Activated naive CD4-positive, alpha-beta T cell treated with anti-CD3 and anti-CD28 coated beads, Interleukin-2, amount 50 U/mL, for 16 hours (primary cell): ENCODE data around the gene PTPRG.

ENCODE experiments used
- DNase-seq: peaks from one replicate; pipeline ENCODE4 v3.0.0-alpha.2; 2020

PTPRG gene

DNA sequence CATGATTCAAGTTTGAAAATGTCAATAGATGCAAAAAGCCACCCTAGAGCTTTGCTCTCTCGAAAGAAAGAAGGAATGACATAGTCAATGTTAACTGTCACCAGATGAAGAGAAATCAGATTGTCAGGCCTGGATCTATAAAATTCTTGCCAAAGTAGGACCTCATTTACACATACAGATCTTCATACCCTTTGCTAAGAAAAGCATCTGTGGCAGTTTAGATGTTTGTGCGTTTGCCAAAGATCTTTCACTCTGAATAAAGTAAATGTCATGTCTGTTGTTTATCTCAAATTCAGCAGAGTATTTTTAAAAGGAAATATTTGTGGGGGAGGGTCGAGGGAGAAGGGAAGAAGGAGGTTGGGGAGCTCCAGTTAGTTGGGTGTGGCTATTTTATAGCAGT, 692.6 kb downstream of the PTPRG start:
- DNase-seq = no peak

GRCh38 chr3:62255758-62256157, 694.4 kb downstream of the PTPRG start:
- DNase-seq = no peak

- no peak for DNase-seq
Observed at GRCh38 chr3:62259924-62260323, 698.6 kb downstream of the PTPRG start.

GRCh38 chr3:62260655-62261054, 699.3 kb downstream of the PTPRG start:
- DNase-seq = no peak

DNA sequence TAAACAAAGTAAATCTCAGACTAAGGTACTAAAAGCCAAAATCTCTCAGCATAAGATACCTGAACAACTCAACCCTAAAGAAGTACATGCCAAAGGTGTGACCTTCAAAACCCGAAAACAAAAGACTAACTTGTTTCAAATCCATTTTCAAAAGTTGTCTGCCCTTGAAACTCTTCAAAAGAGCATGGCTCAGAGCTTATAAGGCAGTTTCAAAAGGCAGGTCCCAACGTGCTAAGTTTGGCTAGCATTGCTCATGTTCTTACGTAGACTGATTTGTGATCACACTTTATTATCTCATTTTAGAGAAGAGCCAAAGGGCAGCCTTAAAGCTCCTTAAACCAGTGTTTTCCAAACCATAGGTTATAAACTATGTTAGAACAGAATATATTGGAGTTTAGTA, 699.8 kb downstream of the PTPRG start:
- DNase-seq = no peak

- DNase-seq = no peak
Observed at GRCh38 chr3:62261736-62262135, 700.4 kb downstream of the PTPRG start.

DNA sequence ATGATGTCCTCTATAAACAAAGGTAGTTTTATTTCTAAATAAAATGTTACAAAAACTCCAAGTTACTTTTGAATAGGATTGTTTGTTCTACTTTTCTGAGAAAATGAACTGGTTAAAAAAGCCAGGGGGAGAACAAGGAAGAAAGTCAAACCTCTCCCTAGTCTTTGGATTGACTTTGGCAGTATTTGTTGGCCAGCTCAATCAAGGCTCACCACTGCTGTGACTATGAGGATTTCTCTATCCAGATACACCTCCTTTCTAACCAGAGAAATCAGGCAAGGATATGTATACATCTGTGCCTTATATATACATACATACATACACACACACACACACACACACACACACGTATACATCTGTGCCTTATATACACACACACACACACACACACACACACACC, 704.2 kb downstream of the PTPRG start:
- no peak for DNase-seq

GRCh38 chr3:62266668-62267283, 705.4 kb downstream of the PTPRG start:
- no peak for DNase-seq

- no peak for DNase-seq
Observed at GRCh38 chr3:62276658-62277180, 715.3 kb downstream of the PTPRG start.

- DNase-seq = no peak
Observed at GRCh38 chr3:62277450-62277849, 716.1 kb downstream of the PTPRG start.

DNA sequence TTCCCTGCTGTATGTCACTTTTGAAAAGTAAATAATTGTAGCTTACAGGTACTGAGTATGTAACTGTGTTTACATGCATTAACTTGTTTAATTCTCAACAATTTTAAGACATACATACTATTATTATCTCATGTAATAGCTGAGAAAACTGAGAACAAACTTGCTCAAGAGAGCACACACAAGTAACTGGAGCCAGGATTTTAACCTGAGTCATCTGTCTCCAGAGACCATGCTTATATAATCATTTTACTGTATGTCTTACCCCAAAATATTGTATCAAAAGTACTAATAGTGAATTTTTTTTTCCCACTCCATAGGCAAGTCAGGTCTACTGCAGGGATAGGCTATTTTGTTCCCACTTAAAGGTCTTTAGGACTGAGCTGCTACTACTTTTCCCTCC, 716.6 kb downstream of the PTPRG start:
- no peak for DNase-seq

GRCh38 chr3:62281726-62282125, 720.4 kb downstream of the PTPRG start:
- no peak for DNase-seq

GRCh38 chr3:62284442-62284841, 723.1 kb downstream of the PTPRG start:
- no peak for DNase-seq

DNA sequence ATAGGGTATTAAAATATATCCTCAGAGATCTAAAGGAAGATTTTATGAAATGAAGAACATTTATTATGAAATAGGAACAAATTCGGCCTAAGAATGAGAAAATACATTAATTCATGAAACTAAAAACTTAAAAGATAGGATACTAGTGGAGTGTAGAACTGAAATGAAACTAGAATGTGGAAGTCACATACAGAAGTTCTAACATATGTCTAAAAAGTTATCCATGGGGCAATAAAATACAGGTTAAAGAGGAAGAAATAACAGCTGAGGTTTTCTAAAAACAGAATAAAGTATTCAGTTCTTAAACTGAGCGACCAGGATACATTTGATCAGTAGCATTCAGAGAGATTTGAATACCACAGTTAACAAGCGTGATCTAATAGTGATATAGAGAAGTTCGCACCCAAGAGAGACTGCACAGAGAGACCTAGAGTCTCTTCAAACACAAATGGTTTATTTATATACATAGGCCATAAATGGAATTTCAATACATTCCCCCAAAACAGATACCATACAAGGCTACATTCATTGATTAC, 726.1 kb downstream of the PTPRG start:
- no peak for DNase-seq

GRCh38 chr3:62289922-62290321, 728.6 kb downstream of the PTPRG start:
- DNase-seq = no peak

GRCh38 chr3:62293051-62293780, 731.8 kb downstream of the PTPRG start:
- DNase-seq = no peak

GRCh38 chr3:62295571-62295970, 734.2 kb downstream of the PTPRG start:
- no peak for DNase-seq

- no peak for DNase-seq
Observed at GRCh38 chr3:62300617-62301016, 739.2 kb downstream of the PTPRG start.

DNA sequence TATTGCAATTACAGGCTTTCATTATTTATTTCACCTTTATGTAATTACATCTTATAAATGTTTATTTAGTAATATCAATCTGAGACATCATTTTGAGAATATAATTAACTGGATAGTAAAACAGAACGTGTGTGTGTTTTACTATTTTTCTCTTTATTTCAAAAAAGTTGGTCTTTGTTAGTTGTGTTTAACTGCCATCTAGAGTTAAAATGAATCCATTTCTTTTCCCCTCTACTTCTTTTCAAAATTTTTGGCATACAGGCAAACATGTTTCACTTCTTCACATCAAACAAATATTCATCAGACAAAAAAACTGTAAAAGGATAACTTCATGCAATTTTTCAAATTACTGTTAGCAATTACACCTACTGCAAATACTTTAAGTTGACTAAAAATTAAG, 750.8 kb downstream of the PTPRG start:
- no peak for DNase-seq

DNA sequence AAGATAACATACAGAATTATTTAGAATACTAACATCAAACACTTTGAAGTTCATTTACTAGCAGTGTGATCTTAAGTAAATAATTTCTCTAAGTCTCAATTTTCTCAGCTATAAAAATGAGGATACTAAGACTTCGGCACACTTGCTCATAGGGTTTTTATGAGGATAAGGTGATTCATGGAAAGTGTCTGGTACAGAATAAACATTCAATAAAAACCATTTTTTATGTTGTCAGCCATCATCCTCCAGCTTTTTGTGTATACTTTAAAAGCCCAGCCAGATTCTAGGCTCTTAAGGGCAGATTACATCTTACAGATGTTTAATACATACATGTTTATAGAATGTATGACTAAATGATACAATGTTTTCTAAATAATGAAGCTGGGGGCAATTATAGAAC, 755.2 kb downstream of the PTPRG start:
- no peak for DNase-seq

DNA sequence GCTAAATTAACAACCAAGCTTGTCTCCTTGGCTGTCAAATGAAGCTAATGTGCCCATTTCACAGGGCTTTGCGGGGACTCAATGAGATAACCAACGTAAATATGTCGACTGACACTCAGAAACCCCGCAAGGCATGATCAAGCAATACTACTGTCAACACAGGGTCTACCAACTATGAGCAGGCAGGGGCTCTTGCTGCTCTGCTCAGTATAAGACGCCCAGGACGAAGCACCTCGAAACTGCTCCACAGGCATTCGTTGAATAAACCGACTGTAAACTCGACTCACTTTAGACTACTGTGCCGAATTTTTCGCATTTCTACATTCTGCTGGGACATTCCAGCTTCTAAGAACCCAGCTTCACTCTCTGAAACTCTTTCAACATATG, 757.0 kb downstream of the PTPRG start:
- DNase-seq = no peak

DNA sequence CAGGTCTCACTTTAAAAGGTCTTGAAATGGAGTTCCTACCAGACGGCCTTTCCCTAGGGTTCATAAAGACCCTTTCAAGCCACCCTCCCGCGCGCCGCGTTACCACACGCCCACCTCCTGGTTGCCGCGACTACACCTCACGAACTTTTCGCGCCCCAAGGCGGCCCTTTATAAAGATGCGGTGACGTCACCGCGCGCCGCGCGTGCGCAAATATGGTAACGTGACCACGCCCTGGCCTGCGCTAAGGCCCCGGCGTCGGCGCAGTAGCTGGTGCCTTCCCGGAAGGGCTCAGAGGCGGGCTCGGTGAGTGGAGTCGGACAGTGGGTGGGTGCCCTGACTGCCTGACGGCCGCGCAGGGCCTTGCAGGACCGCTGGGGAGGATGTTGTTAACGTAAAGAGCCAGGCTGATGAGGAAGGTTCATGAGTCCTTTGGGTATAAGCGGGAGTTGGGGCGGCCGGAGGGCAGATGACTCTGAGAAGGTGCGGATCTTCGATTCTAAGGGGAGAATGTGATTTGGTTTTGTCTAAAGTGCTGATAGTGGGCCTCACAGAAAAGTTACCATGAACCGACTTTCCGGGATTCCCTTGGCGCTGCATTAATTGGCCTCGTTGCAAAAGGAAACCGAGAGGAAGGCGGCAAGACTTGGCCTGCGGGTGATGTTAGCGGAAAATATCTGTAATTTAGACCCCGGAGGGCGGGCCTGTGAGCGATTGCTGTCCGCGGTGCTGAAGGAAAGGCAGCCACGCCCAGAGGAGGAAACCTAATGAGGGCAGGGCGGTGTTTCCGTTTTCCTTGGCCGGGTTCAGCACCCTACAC, 757.6 kb downstream of the PTPRG start:
- peak; percentile 60 for DNase-seq

DNA sequence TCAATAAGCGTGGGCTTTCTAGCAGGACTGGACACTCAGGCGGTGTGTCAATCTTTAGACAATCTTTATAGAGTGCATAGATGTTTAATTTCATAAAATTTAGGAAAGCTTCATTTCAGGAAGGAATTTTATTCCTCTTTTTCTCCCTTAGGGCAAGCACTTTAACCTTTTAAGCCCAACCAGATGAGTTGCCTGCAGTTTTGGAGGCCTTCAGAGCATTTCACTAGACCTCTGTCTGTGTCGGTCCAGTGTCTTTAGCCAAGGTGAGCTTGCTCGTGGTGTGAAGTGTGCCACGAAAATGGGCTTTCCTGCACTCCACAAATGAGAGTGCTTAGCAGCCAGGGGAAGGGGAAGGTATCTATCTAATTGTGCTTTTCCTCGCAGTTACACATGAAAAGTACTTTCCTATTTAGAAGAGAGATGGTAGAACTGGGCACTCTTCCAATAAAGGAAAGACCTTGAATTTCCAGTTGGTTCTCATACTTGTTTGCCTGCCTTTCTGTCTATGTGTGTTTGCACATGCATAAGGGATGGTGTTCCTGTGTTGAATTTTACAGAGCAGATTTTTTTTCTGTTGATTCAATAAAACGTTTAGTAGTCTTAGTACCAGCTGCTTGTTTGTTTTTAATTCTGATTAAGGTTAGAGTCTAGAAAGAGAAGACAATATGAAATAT, 758.3 kb downstream of the PTPRG start:
- no peak for DNase-seq
